Kidney glomerular epithelial cell (primary cell): ENCODE results near the gene CHD6.

Experiments
- DNase-seq: peaks from one replicate; lab custom pipeline; 2025; lab: John Stamatoyannopoulos, UW

Gene CHD6

DNA sequence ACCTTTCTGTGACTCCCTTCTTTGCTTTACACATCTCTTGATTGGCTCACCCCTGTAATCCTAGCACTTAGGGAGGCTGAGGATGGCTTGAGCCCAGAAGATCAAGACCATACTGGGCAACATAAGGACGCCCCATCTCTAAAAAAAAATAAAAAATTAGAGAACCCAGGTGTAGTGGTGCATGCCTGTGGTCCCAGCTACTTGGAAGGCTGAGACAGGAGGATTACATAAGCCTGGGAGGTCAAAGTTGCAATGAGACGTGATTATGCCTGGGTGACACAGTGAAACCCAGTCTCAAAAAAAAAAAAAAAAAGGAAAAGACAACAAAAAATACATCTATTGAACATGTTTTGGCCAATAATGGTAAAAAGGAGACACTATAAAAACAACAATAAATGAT, 37.8 kb downstream of the CHD6 start:
- DNase-seq = no peak

- DNase-seq = no peak
These were observed 40.8 kb downstream of the CHD6 start for GRCh38 chr20:41577129-41578009.

- no peak for DNase-seq
These were observed 42.8 kb downstream of the CHD6 start for GRCh38 chr20:41575412-41575811.

- DNase-seq = no peak
These were observed 43.3 kb downstream of the CHD6 start for GRCh38 chr20:41574802-41575389.

DNA sequence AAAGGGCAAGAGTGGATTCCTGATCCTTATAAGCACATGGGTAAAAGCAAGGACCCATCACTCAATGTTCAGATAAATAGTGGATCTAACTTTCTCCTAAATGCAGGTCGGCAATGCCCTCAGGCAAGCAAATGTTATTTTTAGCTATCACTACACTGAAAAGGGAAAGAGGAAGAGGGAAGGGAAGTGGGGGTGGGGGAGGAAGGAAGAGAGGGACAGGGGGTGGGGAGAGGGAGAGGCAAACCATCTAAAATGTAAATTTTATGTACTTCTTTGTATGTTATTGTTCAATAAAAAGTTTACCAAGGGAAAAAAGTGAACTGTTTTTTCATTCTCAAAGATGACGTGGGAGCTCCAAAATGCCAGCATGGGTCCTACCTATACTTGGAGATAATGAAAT, 44.2 kb downstream of the CHD6 start:
- DNase-seq = no peak

- DNase-seq = no peak
These were observed 46.1 kb downstream of the CHD6 start for GRCh38 chr20:41572010-41572572.

DNA sequence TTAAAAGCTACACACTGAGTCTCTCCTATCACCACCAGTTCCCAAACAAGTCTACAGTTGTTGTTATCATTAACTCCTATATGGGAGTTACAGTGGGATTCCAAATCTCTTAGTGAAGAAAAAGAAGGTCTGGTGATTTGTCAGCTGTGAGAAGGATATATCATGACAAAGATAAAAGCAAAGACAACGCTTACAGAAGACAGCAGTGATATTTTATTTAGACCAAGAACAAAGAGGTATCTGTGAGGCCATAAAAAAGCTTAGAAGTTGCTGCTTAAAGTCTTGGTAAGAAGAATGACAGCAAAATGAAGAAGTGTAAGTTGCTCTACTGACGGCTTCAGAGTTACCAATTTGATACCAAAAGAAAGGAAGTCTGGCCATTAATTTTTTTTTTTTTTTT, 47.2 kb downstream of the CHD6 start:
- DNase-seq = no peak

DNA sequence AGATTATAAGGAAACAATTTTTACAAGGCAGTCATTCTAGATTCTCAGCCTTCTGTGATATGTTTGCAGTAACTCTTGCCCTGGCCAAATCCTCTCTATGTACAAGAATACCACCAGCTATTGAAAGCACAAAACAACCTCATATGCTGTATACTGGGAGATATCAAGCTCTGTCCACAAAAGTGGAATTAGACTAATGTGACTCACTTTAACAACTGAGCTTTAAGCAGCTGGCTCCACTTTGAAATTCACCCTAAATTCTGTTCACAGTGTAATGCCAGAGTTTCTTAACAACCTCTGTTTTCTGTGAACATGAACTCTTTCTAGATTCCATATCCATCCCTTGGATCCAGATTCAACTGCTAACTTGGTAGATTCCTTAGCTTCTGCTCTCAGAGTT, 47.6 kb downstream of the CHD6 start:
- DNase-seq = no peak

DNA sequence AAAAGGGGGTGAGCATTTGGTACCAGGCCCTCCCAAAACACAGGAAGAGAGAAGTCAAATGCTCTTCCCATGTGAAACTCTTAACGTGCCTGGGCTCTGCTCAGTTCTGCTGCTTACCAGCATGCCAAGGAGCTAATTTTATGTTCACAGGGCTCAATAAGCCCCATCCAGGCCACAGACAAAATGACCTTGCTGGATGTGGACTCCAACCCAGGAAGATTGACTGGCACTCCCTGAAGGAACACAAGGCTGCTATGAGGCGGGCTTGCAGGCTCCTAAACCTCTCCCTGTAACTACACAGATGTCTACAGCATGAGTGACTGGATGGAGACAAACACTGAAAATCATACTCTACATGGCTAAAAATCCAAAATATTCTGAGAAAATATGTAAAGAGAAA, 50.6 kb downstream of the CHD6 start:
- no peak for DNase-seq

DNA sequence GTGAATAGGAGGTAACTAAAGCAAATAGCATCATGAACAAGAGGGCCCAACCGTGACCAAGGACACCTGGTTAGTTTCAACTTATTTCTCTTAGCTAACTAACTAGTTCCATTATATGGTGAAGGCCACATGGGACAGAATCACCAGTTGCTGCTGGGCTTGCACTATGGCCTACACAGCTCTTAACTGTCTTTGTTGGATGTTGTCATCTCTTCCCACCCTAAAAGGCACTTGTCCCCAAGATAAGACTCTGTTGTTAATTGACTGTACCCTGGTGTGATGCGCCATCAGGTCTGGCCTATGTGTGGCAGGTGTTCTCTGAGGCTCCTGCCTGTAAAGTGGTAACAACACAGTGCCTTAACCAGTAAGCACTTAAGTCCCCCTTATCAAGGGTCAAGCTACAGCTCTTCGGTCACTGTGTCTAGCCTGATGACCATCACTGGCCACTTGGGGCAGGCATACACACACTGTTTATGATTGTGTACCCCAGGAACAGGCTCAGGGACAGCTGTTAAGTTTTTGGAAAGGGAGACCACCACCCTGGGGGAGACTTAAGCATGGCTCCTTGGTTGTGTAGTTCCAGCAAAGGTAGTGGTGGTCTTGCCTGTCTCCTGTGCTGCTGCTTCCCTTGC, 51.2 kb downstream of the CHD6 start:
- no peak for DNase-seq

DNA sequence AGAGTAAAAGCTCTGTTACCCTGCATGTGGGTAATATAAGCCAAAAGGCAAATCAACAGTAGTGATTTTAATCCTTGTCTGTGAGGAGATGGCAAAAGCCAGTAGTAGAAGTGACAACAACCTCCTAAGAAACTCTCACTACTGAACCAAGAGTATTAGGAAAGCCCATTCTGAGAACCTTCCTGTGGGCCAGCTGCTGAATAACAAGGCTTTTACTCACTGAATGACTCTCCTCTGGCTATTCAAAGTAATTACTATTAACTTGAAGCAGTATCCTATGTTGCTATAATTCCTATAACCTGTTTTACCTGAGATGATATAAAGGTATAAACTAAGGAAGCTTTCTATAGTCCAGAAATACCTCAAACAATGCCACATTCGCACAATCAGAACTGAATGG, 55.1 kb downstream of the CHD6 start:
- DNase-seq = no peak

DNA sequence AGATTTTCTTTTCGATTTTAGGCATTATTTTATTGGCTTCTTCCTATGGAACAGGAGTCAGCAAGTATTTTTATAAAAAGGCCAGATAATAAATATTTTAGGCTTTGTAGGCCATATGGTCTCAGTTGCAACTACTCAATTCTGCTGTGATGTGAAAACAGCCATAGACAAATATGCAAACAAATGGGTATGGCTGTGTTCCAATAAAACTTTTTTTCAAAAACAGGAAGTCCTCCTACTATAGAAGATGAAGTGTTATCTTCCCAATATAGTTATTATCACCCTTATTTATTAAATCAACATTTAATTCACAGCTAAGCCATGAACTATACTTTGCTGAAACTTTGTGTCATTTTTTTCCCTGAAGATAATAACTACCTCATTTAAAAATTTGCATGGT, 57.2 kb downstream of the CHD6 start:
- no peak for DNase-seq

DNA sequence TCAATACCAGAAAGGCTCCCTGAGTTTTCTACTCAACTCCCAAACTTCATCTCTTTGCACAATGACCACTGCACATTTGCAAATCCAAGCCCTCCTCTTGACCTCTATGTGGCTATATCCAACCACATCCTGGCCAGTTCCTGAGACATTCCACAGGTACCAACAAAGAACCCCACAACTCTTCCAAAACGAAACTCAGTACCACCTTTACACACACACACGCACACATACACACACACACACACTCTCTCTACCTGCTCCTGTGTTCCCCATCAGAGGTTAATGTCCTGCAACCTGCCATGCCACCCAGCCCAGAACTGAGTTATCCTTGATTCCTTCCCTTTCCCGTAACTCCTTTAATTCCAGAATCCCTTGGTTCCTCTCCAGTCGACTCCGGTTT, 58.5 kb downstream of the CHD6 start:
- DNase-seq = no peak

GRCh38 chr20:41553142-41553879, 64.9 kb downstream of the CHD6 start:
- no peak for DNase-seq

DNA sequence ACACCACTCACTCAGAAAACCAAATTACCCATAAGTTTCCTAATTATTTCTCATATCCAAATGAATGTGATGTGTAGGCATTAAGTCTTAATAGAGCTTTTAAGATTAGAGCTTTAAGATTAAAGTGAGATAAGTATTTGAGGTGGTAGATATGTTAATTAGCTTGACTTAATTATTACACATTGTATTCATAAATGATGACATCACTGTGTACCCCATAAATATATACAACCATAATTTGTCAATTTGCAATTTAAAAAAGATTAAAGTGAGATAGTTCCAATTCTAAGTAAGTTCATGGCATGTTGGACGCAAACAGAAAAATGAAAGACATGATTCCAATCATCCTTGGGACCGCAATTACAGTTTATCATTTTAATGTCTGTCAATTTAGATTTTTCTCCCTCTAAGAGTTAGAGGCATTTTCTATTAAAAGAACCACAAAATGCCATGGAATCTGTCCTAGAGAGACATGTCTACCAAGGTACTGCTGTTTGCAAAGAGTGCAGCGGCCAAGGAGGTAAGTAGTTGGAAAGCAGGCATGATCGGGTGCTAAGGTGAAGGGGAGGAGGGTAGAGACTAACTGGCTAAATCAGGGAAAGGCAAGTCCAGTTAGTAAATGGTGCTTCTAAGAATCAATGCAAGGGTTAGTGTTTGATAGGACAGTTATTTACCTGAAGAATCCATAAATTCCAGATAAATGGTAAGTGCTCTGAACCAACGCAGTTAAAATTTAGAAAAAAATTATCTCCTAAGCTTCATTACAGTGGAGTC, 65.7 kb downstream of the CHD6 start:
- DNase-seq = no peak

DNA sequence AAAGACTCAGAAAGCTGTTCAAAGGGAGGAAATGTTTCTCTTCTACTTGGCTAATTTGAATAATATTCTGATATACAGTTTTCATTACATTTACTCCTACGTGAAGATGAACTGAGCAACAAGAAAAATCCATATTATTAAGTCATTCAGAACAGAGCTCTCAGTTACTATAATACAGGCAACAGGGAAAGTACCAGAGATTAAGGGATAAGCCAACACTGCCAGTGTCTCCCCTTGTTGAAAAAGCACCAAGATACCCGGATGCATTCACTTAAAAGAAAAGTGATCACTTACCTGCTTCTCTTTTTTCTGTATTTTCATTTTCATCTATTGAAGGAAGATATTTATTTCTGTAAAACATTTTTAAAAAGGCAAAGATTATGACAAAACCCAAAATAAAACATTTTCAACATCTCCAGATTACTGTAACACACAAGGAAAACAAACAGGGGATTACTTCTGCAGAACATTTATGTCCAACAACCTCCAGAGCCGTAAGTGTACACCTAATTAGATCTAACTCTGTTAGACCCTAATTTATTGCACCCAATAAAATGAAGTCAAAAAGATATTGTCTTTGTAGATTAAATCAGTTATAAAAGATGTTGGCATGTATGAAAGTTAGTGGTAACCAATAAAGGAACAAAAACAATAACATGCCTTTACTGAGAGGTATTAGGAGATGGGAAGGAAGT, 67.0 kb downstream of the CHD6 start:
- no peak for DNase-seq

DNA sequence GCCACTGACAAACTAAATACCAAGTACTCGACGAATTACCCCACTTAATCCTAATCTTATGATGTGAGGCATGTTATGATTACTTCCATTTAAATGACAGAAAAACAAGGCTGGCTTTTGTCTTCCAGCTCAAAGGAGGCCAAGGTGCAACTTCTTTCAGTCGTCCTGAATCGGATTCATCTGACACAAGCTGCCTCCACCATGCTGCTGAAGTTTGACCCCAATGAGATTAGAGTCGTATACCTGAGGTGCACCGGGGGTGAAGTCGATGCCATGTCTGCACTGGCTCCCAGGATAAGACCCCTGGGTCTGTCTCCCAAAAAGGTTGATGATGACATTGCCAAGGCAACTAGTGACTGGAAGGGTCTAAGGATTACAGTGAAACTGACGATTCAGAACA, 71.0 kb downstream of the CHD6 start:
- no peak for DNase-seq

DNA sequence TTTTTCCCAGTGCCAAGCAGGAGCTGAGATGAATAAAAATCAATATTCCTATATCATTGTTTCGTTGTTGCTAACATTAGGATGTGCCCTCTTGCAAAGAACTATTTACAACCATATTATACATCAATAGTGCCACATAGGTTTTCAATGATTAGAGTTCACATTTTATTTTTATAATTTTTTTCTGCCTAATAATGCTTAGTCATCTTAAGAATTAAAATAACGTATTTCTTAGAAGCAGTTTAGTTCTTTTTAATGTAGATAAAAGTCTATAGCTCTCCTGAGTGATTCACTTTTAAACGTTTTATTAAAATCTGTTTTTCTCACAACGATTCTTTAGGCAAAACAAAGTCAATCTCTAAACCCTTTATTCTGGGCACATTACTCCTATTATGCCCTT, 71.6 kb downstream of the CHD6 start:
- no peak for DNase-seq

DNA sequence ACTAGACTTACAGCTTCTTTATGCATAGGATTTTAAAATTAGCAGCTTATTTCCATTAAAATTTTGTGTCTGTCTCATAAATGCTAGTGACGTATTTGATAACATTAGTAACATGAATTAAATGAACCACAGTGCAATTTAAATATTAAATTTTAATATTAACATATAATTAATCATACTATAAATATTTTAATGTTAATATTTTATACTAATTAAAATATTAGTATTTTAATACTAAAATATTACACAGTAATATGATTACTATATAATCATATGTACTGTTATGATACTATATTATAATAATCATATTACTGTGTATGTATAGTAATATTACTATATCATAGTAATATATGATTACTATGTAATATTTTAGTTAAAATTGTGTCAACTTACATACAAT, 73.7 kb downstream of the CHD6 start:
- no peak for DNase-seq

- DNase-seq = no peak
These were observed 77.3 kb downstream of the CHD6 start for GRCh38 chr20:41540918-41541317.

DNA sequence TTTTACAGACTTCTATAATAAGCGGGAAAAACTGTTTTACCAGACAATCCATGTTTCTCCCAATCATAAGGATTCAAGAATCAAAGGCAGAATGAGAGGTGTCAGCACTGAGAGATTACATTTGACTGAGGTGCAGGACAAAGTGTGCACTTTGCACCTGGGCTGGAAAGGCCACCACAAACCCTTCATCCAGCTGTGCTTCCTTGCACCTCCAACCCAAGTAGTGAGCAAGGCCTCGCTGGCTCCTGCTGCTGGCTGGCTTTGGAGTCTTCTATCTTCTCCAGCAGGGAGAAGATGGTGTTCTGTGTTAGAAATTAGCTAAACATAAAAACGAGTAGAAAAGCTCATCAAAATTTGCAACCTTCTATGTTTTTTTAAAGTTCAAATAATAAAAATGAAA, 77.7 kb downstream of the CHD6 start:
- no peak for DNase-seq
